Measurements from ENCODE around the gene DMTF1. TPM values are rescaled to one million over a fixed set of nuclear protein-coding genes. Genes with fewer than 3 reads are reported as not detected.

Gene DMTF1
- total and polyA plus RNA-seq, 2 of the 4 experiments (the other 2 are of a cell fraction) = 59.0 to 69.0 TPM

- Histone ChIP-seq H4K91ac (ENCODE audit: insufficient read depth, low read depth, low read length) (peak overlapping the region; percentile 80), H2AFZ (replicated peaks; ENCODE audit: low read length, poor library complexity) (peak overlapping the region; percentile 100), H3K9me3 (ENCODE audit: control insufficient read depth, insufficient read depth, low read length) (no peaks in the 10 kb centered on the region), H3K9ac (ENCODE audit: low read depth, low read length) (peak overlapping the region; percentile 92), H4K8ac (ENCODE audit: low read depth in 2 of 2, low read length in 2 of 2) (peak overlapping the region; percentile 94 to 96), H3K4me3 (ENCODE audit: insufficient read depth, low read depth, low read length) (peak overlapping the region; percentile 81), H3K4ac (ENCODE audit: low read depth, low read length) (peak overlapping the region; percentile 90), H3K27ac (ENCODE audit: insufficient read depth, low read length) (peak overlapping the region; percentile 89), H3K27me3 (ENCODE audit: control insufficient read depth, insufficient read depth, low read length) (no peaks in the 10 kb centered on the region), H3K56ac (ENCODE audit: extremely low read depth, insufficient read depth, low read length) (peak overlapping the region; percentile 88), H3K18ac (ENCODE audit: low read depth, low read length) (0 out of 2 replicates have a peak overlapping the region, but pooled peaks have one; percentile 62), H2BK20ac (ENCODE audit: low read depth, low read length) (0 out of 2 replicates have a peak overlapping the region, but pooled peaks have one; percentile 35), H2AK9ac (replicated peaks; ENCODE audit: low read depth, low read length, poor library complexity) (peak overlapping the region; percentile 87), H3K14ac (replicated peaks; ENCODE audit: low read depth, low read length) (peak overlapping the region; percentile 78), H2BK5ac (ENCODE audit: low read depth, low read length, poor library complexity, severe bottlenecking) (peak overlapping the region; percentile 93), H2BK15ac (ENCODE audit: low read depth, low read length) (peak overlapping the region; percentile 92; the same call in 2 of the 3 replicates), H4K5ac (ENCODE audit: low read depth, low read length) (peak overlapping the region; percentile 76), H3K36me3 (ENCODE audit: control insufficient read depth, insufficient read depth, low read length) (no peaks in the 10 kb centered on the region), H3K9me1 (ENCODE audit: insufficient read depth, low read length) (no peaks in the 10 kb centered on the region), H3K79me1 (ENCODE audit: low read depth in 1 of 2, low read length in 2 of 2) (peaks cover 5 to 7% of the 10 kb centered on the region in 2 experiments; a peak in 1 of 4 replicates), H3K23ac (ENCODE audit: low read depth, low read length) (peak overlapping the region; percentile 61), H3K4me1 (ENCODE audit: control insufficient read depth, insufficient read depth, low read length) (no peaks in the 10 kb centered on the region), H2BK120ac (ENCODE audit: low read depth, low read length) (peak overlapping the region; percentile 15), H3K4me2 (ENCODE audit: low read depth, low read length) (peak overlapping the region; percentile 92), H2AK5ac (ENCODE audit: low read depth, low read length) (0 out of 2 replicates have a peak overlapping the region, but pooled peaks have one; percentile 31), H4K20me1 (ENCODE audit: insufficient read depth, low read length) (peaks cover 21% of the 10 kb centered on the region)
- DNase-seq = no peak
- peak; percentile 30 for ATAC-seq (ENCODE audit: low read depth)
- TF ChIP-seq MAFK (IDR thresholded peaks at IDR 0.05; ENCODE audit: low read depth, low read length) (no peak), RAD21 (IDR thresholded peaks at IDR 0.05; ENCODE audit: low read length) (no peak), ELK1 (IDR thresholded peaks at IDR 0.05; ENCODE audit: borderline replicate concordance, low read depth, low read length) (no peak), RCOR1 (IDR thresholded peaks at IDR 0.05; ENCODE audit: insufficient replicate concordance, low read length) (no peak), MAZ (IDR thresholded peaks at IDR 0.05; ENCODE audit: borderline replicate concordance, low read depth, low read length) (no peak), POLR2A (IDR thresholded peaks at IDR 0.05; ENCODE audit: low read depth, low read length) (no peak), CEBPB (IDR thresholded peaks at IDR 0.05; ENCODE audit: low read depth, low read length) (no peak)
- no TSS peak for BruUV-seq (replicated peaks)
- CTCF ChIA-PET = interaction anchor here (0.6 to 0.9 kb wide), 2 partner anchors 20 to 262 kb away, joined by 3 read pairs; no protein-coding TSS in a partner anchor
- WGBS, 2 experiments (ENCODE audit: extremely low coverage in 2 of 2, insufficient read length in 1 of 2) = 0% methylated on average over 6 of the region's 13 CpGs; no CpG with 5 or more reads in 1 of the 2 experiments
- POLR2A ChIA-PET (ENCODE audit: unreplicated experiment) = no interaction called here
- dilution Hi-C loops (cut with HindIII; ENCODE audit: low sequenced_read_pairs, unreplicated experiment) = no loop called here
- intact Hi-C loops (cut with micrococcal nuclease) = loop anchor here (1.0 to 10.0 kb wide), 5 partner anchors 68 to 723 kb away; partner anchors contain the start of genes CROT, DBF4, SLC25A40 and TMEM243
- in situ Hi-C loops (cut with MboI; ENCODE audit: low sequenced_read_pairs) = no loop called here
Observed at GRCh38 chr7:87151729-87152111, 533 bp upstream of the DMTF1 start.

Data from IMR-90 (cell line).